Naive B cell (primary cell): ENCODE results near the gene AHDC1. TPM values are rescaled to one million over a fixed set of nuclear protein-coding genes. Genes with fewer than 3 reads are reported as not detected.

Experiments used
- ATAC-seq, 2 donors: fragments of 150-1000 bp; cut with Tn5 transposase; 2 replicates each; pipeline ENCODE4 v1.10.0; 2021; ENCODE audit warnings: low read depth in 2 of 2, mild to moderate bottlenecking in 2 of 2, moderate library complexity in 2 of 2
- DNase-seq: peaks from one replicate; pipeline ENCODE4 v3.0.0; 2022
- H3K27ac Mint-ChIP-seq, 6 donors: one replicate each; pipeline ENCODE4 v1.8.0; 2020 to 2022; ENCODE audit warnings: mild to moderate bottlenecking in 6 of 6, mixed read lengths in 6 of 6, moderate library complexity in 5 of 6, inconsistent platforms in 2 of 6
- H3K27me3 Mint-ChIP-seq, 3 donors: one replicate each; pipeline ENCODE4 v1.8.0; 2021 to 2022; ENCODE audit warnings: mixed read lengths in 3 of 3, mild to moderate bottlenecking in 1 of 3
- H3K36me3 Mint-ChIP-seq, 2 donors: one replicate each; pipeline ENCODE4 v1.8.0; 2020 to 2022; ENCODE audit warnings: mixed read lengths in 2 of 2, inconsistent platforms in 1 of 2, mild to moderate bottlenecking in 1 of 2
- H3K4me1 Mint-ChIP-seq, 3 donors: one replicate each; pipeline ENCODE4 v1.8.0; 2020 to 2022; ENCODE audit warnings: mixed read lengths in 3 of 3, inconsistent platforms in 1 of 3, mild to moderate bottlenecking in 1 of 3, moderate library complexity in 1 of 3
- H3K4me3 Mint-ChIP-seq, 8 donors: one replicate each; pipeline ENCODE4 v1.8.0; 2020 to 2022; ENCODE audit warnings: mild to moderate bottlenecking in 8 of 8, mixed read lengths in 8 of 8, moderate library complexity in 8 of 8, inconsistent platforms in 2 of 8
- H3K9me3 Mint-ChIP-seq, 7 donors: one replicate each; pipeline ENCODE4 v1.8.0; 2020 to 2022; ENCODE audit warnings: mixed read lengths in 7 of 7, mild to moderate bottlenecking in 5 of 7, inconsistent platforms in 2 of 7, moderate library complexity in 1 of 7
- polyA plus RNA-seq, 6 donors: library from polyadenylated mRNA; unstranded; fragments of 300-500 nt; fragmentation: Illumina TruSeq; gene quantifications; one replicate each; pipeline ENCODE4 v1.2.3, GENCODE V29; 2021; ENCODE audit warnings: low read depth in 6 of 6

The AHDC1 gene
- polyA plus RNA-seq, 6 donors from 2014 or later = 0.15 to 2.3 (median 0.91) TPM

DNA sequence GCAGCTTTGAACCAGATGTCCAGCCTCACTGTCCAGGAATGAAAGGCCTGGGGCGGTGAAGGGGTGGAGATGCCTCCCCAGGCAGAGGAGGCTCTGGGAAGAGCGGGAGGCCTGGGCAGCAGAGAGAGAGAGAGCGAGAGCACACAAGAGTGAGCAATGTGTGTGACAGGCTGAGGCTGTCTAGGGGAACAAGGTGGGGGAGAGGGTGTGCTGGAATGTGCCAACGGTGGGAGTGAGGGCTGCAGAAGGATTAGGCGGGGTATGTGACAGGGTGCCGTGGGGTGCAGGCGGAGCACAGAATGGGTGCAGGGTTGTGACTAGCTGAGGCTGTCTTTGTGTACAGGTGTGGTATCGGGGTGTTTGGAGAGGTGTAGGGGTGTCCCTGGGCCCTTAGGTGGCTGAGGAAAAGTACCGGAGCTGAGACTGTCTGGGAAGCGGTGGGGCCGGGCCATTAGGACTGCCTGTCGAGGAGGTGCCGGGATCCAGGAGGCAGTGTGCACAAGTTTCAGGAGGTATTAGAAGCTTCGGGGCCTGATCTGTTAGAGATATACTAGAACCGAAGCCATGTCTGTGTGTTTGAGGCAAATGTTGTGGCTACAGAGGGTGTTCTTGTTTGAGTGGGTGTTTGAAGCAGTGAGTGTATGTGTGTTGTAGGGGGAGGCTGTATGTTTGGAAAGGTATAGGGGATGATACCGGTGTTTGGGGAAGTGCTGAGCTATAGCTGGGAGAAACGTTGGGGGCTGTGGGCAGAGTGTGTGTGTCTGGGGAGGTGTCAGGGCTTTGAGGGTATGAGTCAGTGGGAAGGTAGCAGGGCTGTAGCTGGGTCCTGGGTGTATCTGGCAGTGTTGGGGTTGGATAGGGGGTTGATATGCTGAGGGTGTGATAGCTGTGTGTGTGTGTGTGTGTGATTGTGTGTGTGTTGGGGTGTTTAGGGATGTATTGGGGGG is 9.1 kb downstream of the AHDC1 start:
- no peaks in the 10 kb centered on the region for H3K27me3 Mint-ChIP-seq
- ATAC-seq = no peak
- DNase-seq = no peak
- H3K4me3 Mint-ChIP-seq = no peak overlapping the region
- peaks cover 0 to 15% (median 13%) of the 10 kb centered on the region in 3 donors for H3K4me1 Mint-ChIP-seq
- no peak overlapping the region for H3K27ac Mint-ChIP-seq
- no peaks in the 10 kb centered on the region for H3K9me3 Mint-ChIP-seq
- no peaks in the 10 kb centered on the region for H3K36me3 Mint-ChIP-seq

DNA sequence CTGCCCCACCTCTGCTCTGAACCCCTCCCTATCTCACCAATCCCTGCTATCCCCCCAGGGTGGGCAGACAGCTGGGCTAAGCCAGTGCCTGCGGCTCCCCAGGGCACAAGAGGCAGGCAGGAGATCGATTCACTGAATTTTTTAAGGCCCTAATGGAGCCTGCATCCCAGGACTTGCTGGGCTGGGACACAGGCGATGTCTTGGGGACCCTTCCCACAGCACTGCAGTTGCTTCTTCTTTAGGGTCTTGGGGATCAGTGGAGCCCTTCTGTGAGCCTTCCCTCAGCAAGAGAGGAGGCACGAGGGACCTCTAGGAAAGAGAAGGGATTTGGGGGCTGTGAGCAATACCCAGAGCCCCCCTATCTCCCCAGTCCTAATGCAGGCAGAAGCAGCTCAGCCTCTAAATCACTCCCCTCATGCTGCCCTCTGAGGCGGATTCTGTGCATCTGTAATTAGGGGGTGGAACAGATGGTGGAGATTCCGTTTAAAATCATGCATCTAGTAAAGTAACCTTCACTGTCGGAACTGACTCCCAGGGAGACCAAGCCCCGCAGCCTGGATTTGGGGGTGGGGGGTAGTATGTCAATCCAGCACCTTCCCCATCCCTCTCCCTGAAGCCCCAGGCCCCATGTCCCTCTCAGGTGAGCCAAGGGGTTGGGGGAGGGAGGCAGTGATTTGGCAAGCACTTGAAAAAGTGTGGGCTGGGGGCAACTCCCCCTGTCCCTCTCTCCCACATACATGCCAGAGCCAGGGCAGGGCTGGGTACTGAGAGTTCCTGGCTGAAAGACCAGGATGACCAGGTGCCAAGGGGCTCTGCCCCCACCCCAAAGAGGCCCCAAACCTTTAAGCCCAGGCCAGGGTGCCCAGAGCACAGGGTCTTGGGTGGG is 10.0 kb downstream of the AHDC1 start:
- Mint-ChIP-seq H3K27ac (peak overlapping the region in 2 of 6 donors; percentile 11 to 22), H3K27me3 (no peaks in the 10 kb centered on the region), H3K4me3 (no peak overlapping the region), H3K4me1 (peaks cover 0 to 10% (median 6%) of the 10 kb centered on the region in 3 donors), H3K9me3 (no peaks in the 10 kb centered on the region), H3K36me3 (no peaks in the 10 kb centered on the region)
- ATAC-seq (no peak), DNase-seq (no peak)

DNA sequence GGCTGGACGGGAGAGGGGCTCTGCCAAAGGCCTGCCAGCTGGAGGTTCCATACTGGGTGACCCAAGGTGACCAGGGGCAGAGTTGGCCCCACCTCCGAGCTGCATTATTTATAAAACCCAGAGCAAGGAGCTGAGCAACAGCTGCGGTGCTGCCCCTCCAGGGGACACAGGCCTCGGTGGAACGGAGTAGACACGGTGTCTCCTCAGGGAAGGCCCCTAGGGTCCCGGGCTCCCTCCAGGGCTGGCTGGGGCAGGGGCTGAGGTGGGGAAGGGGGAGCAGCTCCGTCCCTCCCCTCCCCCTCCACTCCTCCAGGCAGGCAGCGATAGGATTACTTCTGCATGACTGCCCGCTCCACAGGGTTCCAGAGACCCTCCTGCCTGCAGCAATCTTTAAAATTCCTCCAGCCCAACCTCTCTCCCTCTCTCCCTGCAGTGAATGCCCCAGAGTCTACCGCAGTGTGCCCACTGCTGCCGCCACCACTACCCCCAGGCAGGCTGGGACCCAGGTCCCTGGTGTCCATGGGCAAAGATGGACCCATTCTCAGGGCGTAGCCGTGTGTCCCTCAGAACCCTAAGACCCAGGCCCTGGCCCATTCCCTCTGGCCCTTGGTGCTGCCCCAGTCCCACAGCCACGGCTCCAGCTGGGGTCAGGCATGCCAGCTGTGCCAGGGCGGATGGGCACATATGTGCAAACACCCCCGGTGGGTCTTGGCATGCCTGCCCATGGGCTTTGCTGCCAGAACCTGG is 10.8 kb downstream of the AHDC1 start:
- Mint-ChIP-seq H3K27ac (peak overlapping the region in 2 of 6 donors; percentile 11 to 22), H3K4me3 (no peak overlapping the region), H3K36me3 (no peaks in the 10 kb centered on the region), H3K27me3 (no peaks in the 10 kb centered on the region), H3K9me3 (no peaks in the 10 kb centered on the region), H3K4me1 (peaks cover 0 to 6% (median 0%) of the 10 kb centered on the region in 3 donors)
- no peak for ATAC-seq
- DNase-seq = no peak

DNA sequence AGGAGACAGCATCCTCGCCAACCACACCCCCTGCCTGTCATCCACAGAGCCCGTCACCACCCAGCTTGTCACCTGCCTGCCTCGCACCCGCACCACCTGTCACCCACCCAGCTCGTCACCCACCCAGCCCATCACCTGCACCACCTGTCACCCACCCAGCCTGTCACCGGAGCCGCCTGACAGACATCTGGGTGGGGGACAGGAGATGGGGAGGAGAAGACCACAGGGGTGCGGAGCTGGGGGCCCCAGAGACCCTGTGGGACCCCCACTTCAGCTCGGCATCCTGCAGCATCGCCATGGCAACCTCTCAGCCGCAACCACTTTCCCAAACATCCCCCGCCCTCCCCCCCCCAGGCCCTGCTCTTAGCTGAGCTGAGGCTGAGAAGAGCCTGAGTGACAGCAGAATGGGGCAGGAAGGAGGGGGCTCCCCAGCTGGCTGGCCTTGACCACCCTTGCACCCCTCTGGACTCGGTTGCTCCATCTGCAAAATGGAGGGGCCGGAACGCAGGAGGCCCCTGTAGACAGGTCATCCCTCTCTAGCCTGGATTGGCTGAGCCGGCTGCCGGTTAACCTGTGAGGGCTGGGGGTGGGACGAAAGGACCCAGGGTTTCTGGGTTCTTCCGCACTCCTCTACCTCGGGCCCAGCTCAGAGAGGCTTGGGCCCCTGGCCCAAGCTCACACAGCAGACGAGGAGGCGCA is 11.6 kb downstream of the AHDC1 start:
- H3K27me3 Mint-ChIP-seq = no peaks in the 10 kb centered on the region
- H3K36me3 Mint-ChIP-seq = no peaks in the 10 kb centered on the region
- ATAC-seq (no peak), DNase-seq (no peak)
- H3K4me3 Mint-ChIP-seq = peak overlapping the region in 1 of 8 donors; percentile 38
- no peaks in the 10 kb centered on the region for H3K9me3 Mint-ChIP-seq
- no peak overlapping the region for H3K27ac Mint-ChIP-seq
- H3K4me1 Mint-ChIP-seq = no peaks in the 10 kb centered on the region

DNA sequence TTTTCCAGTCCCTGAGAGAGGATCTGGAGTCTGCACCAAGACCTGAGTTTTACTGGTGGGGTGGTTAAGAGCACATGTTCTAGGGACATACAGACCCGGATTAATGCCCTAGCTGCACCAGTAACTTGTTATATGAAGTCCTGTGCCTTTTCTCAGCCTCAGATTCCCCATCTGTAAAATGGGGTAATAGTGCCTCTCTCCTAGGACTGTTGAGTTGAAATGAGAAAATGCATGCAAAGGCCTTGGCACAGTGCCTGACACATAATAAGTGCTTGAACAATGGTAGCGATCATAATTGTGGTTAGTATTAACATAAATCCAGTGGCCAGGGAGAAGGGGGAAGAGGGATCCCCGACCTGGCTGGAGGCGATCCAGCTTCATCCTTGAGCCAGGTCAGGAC is 12.3 kb downstream of the AHDC1 start:
- no peak overlapping the region for H3K27ac Mint-ChIP-seq
- no peaks in the 10 kb centered on the region for H3K36me3 Mint-ChIP-seq
- H3K27me3 Mint-ChIP-seq = no peaks in the 10 kb centered on the region
- ATAC-seq (no peak), DNase-seq (no peak)
- no peaks in the 10 kb centered on the region for H3K9me3 Mint-ChIP-seq
- no peaks in the 10 kb centered on the region for H3K4me1 Mint-ChIP-seq
- H3K4me3 Mint-ChIP-seq = no peak overlapping the region

DNA sequence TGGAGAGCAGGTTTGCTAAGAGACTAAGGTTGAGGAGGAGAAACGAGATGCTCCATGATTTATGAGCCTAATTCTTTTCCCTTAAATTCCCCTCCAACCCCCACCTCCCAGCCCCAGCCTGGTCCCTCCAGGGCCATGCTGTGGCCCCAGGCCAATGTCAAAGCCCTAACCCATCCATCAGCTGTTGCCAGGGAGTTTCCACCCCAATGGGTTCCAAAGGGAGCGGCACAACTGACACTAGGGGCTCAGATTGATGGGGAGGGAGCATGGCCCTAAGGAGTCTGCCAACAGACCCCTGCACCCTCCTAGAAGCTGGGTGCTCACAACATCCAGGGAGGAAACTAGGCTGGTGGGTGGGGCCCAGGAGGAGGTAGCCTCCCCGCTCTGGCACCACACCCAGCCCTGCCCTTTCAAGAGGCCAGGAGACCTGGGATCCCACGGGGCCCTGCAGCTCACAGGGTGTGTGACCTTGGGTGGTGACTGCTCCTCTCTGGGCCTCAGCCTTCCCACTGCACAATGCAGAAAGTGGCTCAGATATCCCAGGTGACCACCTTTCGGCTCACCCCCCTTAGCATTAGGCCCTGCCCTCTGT is 12.9 kb downstream of the AHDC1 start:
- H3K9me3 Mint-ChIP-seq = no peaks in the 10 kb centered on the region
- peak overlapping the region in 1 of 8 donors; percentile 15 for H3K4me3 Mint-ChIP-seq
- H3K36me3 Mint-ChIP-seq = no peaks in the 10 kb centered on the region
- ATAC-seq (no peak), DNase-seq (no peak)
- no peaks in the 10 kb centered on the region for H3K27me3 Mint-ChIP-seq
- H3K4me1 Mint-ChIP-seq = no peaks in the 10 kb centered on the region
- peak overlapping the region in 1 of 6 donors; percentile 52 for H3K27ac Mint-ChIP-seq

DNA sequence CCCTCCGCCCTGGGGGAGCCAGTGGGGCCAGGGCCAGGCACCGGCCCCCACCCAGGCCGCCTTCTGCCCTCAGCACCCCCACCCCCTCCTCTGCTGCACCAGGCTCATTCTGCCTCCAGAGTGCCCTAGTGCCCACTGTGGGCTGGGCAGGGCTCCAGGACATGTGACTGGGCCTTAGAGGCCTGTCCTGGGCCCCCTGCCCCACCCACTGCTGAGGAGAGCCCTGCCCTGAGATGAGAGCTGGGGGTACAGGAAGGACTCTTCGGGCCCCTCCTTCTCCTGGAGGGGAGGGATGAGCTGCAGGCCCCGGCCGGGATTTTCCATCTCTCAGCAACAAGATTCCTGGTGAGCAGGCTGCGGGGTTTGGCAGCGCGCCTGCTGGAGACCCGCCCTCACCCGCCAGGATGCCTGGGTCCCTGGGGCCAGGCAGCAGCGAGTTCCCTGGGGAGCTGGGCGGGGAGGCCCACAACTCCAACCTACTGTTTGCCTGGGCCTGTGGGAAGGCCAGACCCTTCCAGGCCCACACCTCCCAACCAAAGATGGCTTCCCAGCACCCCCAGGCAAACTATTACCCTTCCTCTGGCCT is 14.0 kb downstream of the AHDC1 start:
- no peaks in the 10 kb centered on the region for H3K36me3 Mint-ChIP-seq
- no peak overlapping the region for H3K27ac Mint-ChIP-seq
- H3K4me1 Mint-ChIP-seq = no peaks in the 10 kb centered on the region
- ATAC-seq (no peak), DNase-seq (no peak)
- no peak overlapping the region for H3K4me3 Mint-ChIP-seq
- no peaks in the 10 kb centered on the region for H3K9me3 Mint-ChIP-seq
- no peaks in the 10 kb centered on the region for H3K27me3 Mint-ChIP-seq

DNA sequence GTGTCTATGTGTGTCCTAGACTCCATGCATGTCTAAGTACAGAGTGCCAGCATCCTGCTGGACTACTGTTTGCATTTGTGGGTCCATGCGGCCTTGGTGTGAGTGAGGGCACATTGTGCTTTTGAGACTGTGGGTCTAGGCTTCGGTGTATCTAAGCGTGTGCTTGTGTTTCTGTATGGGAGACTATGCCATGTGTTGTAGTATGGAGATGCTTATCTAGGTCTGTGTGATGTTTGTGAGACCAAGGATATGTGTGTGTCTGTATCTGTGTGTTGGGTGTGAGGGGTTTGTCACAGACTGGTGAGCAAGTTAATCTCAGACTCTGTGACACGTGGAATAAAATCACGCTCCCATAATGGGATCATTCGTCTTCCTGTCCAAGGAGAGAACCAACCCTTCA is 14.5 kb downstream of the AHDC1 start:
- no peaks in the 10 kb centered on the region for H3K4me1 Mint-ChIP-seq
- H3K9me3 Mint-ChIP-seq = no peaks in the 10 kb centered on the region
- no peaks in the 10 kb centered on the region for H3K27me3 Mint-ChIP-seq
- H3K4me3 Mint-ChIP-seq = no peak overlapping the region
- no peaks in the 10 kb centered on the region for H3K36me3 Mint-ChIP-seq
- ATAC-seq = no peak
- no peak overlapping the region for H3K27ac Mint-ChIP-seq
- DNase-seq = no peak

DNA sequence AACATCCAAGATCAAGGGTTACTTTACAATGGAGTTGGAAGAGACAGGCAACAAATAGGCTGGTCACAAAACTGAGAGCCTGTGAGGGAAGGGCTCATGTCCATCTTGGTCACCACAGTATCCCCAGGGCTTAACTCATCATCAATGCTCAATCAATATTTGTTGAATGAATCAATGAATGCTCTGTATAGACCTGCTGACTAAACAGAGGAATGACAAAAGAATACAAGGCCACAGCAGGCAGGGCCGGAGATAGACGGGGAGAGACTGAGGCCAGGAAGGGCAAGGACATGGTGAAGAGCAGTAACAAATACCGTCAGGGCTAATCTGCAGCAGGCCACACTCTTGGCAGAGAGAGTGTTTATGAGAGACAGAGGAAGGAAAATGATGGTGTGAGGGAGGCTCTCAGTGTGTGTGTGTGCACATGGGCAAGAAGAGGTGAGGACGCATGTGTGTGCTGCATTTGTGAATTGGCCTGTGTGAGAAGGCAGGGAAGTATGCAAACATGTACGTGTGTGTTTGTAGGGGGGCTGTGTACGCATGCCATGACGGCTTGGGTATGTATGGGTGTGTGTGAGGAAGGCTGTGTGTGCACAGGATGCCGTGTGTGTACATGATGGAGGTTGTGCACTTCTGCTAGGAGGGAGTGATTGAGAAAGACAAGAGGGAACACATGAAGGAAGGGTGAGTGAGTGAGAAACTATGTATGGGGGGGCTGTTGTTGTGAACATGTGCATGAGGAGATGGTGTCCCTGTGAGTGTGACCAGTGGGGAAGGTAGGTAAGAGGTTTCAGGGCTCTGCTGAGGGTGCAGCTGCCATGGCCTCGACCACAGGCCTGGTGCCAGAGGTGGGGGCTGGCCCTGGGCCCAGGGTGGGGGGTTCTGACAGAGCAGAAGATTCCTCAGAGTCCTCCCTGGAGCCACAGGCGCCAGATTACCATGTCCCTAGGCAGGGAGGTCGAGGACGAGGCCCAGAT is 15.4 kb downstream of the AHDC1 start:
- Mint-ChIP-seq H3K27me3 (no peaks in the 10 kb centered on the region), H3K4me3 (no peak overlapping the region), H3K36me3 (no peaks in the 10 kb centered on the region), H3K27ac (no peak overlapping the region), H3K4me1 (peaks cover 0 to 8% (median under 1%) of the 10 kb centered on the region in 3 donors), H3K9me3 (no peaks in the 10 kb centered on the region)
- DNase-seq (no peak), ATAC-seq (no peak)

DNA sequence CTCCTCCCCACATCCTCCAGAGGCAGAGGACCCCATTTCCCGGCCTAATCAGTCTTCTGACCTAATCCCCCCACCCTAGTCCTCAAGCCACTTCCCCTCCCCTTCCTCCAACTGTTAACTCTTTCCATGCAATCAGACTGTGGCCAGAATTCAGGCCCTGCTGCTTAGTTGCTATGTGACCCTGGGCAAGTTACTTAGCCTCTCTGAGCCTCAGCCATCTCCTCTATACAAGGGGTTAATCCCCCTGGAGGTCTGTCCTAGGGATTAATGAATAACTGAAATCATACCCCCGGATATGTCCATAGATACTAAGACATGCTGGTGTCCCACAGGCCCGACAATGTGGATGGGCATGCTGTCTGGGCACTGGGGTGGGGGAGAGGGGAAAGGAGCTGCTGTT is 18.3 kb downstream of the AHDC1 start:
- no peak overlapping the region for H3K4me3 Mint-ChIP-seq
- no peaks in the 10 kb centered on the region for H3K36me3 Mint-ChIP-seq
- peak overlapping the region in 1 of 6 donors; percentile 64 for H3K27ac Mint-ChIP-seq
- no peak for DNase-seq
- no peaks in the 10 kb centered on the region for H3K9me3 Mint-ChIP-seq
- H3K27me3 Mint-ChIP-seq = no peaks in the 10 kb centered on the region
- no peak for ATAC-seq
- H3K4me1 Mint-ChIP-seq = peaks cover 9 to 28% (median 15%) of the 10 kb centered on the region in 3 donors

DNA sequence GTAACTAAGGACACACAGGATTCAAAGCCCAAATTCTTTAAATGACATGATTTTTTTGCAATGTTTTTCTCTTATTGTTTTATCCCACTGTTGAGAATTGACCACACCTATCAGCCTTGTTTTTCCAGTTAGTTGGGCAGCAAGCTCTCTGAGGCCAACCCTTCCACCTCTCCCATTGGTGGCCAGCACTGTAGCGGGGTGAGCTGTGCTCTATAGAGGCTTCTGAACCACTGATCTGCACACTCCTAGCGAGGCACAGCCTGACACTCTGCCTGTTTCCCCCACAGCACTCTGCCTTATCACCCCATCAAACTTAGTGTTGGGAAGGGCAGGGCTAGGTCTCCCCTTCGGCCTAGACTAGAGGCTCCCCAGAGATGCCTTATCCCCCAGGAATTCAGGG is 19.5 kb downstream of the AHDC1 start:
- ATAC-seq (no peak), DNase-seq (no peak)
- no peaks in the 10 kb centered on the region for H3K36me3 Mint-ChIP-seq
- H3K27me3 Mint-ChIP-seq = no peaks in the 10 kb centered on the region
- peak overlapping the region in 2 of 6 donors; percentile 23 to 89 for H3K27ac Mint-ChIP-seq
- H3K9me3 Mint-ChIP-seq = no peaks in the 10 kb centered on the region
- peaks cover 9 to 32% (median 18%) of the 10 kb centered on the region in 3 donors for H3K4me1 Mint-ChIP-seq
- H3K4me3 Mint-ChIP-seq = no peak overlapping the region
